HG03064 (cell line): ENCODE measurements around the gene PTGES3L.
"Not testable (repeated sequence)": the region's sequence is repeated elsewhere in the genome, so short reads cannot be mapped to it uniquely, and the experiment has no call there.

ENCODE experiments used
- ATAC-seq: cut with Tn5 transposase; IDR thresholded peaks from one replicate; pipeline ENCODE4 v1.9.1; 2021; ENCODE audit warnings: low read depth; ENCODE audit not compliant: unreplicated experiment

PTGES3L gene

DNA sequence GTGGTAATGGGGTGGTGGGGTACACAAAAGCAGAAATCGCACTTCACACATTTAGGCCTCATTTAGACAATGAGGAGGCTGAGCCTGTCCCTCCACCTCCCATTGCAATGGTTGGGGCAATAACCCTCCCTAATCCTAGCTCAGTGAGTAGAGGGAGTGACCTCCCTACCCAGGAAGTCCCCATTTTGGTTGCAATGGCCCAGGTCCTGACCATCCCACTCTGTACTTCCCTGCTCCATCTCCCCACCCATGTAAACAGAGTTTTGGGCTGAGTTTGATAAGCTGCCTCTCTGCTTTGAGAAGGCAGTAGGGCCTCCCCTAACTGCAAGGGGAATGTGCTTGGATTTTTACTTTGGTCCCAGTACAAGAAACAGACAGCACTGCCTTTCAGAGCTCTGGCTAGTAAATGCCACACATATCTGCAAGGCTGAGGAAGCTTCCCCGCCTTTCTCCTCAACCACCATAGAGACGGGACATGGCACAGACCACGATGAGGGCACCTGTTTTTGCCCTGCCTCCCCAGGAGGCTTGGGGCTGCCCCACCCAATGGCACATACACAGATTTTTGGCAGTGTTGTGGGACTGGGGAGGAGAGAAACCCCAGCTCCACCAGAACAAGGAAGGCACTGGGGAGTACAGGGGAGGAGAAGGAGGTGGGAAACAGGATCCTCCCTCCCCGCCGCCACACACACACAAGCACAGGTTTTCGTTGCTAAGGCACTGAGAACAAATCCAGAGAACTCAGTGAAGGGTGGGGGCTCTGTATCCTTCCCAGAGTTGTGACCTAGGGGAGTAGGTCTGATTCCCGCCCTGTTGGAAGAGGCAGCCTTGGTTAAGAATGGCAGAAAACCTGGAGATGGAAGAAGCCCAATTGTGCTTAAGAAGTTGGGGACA lies 35.0 kb upstream of the PTGES3L start:
- no peak for ATAC-seq

DNA sequence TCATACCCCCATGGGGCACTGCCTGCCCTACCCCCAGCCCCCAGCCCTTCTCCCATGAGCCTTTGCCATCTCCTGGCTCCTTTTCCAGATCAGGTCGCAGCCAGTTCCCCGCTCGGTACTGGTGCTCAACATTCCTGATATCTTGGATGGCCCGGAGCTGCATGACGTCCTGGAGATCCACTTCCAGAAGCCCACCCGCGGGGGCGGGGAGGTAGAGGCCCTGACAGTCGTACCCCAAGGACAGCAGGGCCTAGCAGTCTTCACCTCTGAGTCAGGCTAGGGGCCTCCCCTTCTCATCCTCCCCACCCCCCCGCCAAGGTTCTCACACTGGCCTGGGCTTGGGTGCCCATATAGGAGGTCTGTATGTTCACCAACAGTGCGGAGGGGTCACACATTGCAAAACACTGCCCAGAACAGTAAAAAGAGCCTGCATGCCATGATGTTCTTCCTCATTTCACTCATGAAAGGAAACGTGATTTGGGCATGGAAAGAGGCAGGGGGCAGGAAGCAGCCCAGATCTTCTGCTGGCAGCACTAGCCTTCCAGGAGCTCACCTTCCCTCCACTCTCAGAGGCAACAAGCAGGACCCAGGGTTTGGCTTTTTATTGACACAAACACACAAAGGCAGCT lies 34.3 kb upstream of the PTGES3L start:
- ATAC-seq = no peak

DNA sequence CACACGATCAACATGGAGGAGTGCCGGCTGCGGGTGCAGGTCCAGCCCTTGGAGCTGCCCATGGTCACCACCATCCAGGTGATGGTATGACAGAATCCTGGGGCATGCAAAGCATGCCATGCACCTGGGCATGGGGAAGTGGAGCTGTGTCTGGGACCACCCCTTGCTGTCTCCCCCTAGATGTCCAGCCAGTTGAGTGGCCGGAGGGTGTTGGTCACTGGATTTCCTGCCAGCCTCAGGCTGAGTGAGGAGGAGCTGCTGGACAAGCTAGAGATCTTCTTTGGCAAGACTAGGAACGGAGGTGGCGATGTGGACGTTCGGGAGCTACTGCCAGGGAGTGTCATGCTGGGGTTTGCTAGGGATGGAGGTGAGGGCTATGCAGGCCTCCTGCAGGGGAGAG lies 33.4 kb upstream of the PTGES3L start:
- no peak for ATAC-seq

DNA sequence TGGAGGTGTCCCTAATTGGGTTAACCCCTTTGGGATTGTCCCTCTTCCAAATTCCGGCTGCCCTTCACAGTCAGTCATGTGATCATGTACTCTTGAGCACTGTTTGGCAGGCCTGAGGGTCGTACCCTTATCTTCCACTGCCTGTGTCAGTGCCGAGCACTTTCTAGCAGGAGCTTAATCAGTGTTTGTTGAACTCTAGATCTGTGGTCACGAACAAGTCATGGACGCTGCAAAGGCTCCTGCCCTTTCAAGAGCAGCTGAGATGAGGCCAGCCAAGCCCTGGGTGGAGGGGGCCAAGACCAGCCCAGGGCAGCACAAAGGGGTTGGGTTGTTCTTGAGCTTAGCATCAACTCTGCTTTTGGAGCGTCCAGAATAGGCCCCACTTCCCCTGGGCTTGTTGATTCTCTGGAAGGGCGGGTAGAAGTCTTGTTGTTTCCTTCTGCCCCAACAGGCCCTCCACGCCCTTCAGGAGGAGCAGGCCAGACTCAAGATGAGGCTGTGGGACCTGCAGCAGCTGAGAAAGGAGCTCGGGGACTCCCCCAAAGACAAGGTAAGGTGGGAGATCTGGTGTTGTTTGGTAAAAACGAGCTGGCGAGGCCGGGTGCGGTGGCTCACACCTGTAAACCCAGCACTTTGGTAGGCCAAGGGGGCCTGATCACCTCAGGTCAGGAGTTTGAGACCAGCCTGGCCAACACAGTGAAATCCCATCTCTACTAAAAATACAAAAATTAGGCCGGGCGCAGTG lies 32.0 kb upstream of the PTGES3L start:
- ATAC-seq = no peak

DNA sequence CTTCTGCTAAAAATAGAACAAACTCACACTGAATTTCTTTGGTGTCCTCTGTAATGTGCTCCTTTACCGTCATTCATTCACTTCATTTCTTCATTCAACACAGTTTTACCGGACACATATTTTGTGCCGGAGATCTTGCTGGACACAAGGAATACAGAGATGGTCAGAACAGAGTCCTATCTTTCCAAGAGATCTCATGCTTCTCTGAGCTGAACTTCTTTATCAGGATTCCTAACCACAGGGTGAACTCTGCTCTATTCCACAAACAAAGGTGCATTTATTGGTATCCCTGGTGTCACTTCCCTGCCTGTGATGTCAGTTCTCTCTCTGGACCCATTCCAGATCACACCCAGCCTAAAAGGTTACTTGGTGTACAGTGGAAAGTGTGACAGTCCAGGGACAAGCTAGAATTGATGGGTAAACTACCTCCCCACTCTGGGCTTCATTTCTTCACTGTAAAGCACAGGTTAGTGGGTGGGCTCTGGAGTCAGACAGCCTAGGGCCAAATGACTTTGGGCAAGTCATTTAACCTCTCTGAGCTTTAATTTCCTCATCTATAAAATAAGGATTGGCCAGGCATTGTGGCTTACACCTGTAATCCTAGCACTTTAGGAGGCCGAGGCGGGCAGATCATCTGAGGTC lies 30.9 kb upstream of the PTGES3L start:
- no peak for ATAC-seq

DNA sequence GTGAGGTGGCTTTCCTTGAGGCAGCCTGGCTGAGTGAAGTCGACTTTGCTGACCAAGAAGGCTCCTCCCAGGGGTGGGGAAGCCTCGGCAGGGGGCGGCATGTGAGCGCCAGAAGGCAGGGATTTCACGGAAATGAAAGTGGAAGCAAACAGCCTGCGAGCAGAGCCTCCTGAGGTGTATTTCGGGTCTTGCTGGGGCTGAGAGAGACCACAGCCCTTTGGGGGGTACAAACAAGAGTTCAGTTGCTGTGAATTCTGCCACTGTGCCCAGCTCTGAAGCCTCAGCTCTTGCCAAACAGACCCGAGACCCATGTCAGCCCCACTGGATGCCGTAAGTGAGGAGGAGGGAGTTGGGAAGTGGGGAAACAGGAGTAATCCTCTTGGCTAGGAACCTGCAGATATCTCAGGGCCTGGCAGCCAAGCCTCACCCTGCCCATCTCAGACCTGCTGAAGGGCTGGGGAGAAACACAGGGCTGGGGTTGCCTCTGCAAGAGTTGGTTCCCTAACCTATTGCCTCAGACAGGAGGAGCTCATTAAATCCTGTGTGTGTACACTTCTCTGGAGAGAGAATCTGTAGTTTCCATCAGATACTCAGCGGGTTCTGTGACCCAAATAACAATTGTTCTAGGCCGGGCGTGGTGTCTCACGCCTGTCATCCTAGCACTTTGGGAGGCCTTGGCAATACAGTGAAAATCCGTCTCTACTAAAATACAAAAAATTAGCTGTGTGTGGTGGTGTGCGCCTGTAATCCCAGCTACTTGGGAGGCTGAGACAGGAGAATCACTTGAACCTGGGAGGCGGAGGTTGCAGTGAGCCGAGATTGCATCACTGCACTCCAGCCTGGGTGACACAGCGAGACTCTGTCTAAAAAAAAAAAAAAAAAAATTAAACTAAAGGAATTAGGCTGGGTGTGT lies 27.0 kb upstream of the PTGES3L start, which contains the start of gene IFI35:
Gene IFI35, plus strand, starts transcription at position 146 of the 913 bp plus-strand sequence. Its CDS starts 164 bp downstream, at position 310.
- no peak for ATAC-seq

DNA sequence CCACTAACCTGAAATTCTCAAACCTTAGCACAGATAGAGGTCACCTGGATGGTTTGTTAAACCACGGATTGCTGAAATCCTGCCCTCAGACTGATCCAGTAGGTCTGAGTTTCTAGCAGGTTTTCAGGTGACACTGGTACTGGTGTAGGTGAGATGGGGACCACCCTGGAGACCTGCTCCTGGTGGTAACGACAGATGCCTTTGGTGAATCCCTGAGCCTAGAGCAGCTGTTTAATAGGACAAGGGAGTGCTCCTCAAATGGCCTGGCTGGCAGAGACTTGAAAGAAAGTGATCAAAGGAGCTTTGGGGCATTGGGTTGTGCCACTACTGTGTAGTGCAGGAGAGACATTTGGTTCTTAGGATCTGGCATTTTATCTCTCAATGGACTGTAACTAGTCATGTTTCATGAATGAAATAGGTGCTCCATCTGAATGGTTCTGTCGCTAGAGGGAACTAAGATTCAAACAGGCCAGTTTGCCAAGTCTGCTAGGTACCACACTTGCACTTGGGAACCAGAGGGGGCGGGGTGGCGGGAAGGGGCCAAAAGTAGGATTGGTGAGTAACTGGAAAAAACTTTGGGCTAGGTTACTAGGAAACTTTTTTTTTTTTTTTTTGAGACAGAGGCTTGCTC lies 23.8 kb upstream of the PTGES3L start:
- no peak for ATAC-seq

DNA sequence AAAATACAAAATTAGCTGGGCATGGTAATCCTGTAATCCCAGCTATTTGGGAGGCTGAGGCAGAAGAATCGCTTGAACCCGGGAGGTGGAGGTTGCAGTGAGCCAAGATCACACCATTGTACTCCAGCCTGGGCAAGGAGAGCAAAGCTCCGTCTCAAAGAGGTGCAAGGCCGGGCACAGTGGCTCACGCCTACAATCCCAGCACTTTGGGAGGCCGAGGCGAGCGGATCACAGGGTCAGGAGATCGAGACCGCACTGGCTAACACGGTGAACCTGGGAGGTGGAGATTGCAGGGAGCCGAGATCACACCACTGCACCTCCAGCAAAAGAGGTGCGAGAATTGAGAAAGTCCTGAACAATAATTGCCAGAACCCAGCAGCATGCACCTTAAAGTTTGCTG lies 21.0 kb upstream of the PTGES3L start:
- not testable (repeated sequence) for ATAC-seq

DNA sequence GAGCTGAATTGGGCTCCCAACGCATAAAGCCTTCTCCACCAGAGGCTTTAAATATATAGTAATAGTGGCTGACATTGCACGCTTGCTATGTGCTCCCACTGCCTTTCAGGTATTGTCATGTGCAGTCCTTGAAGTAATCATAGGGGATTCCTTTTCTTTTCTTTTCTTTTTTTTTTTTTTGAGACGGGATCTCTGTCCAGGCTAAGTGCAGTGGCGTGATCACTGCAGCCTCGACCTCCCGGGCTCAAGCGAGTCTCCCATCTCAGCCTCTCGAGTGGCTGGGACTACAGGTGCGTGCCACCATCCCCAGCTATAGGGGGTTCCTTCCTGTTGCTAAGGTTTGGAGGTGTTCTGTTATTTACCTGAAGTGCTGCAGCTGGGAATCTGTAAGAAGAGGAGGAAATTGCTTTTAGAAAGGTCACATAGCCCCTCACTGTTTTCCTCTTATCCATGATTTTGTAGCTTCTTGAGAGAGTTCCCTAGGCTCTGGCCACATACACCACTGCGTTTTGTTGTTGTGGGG lies 19.2 kb upstream of the PTGES3L start:
- ATAC-seq = no peak

DNA sequence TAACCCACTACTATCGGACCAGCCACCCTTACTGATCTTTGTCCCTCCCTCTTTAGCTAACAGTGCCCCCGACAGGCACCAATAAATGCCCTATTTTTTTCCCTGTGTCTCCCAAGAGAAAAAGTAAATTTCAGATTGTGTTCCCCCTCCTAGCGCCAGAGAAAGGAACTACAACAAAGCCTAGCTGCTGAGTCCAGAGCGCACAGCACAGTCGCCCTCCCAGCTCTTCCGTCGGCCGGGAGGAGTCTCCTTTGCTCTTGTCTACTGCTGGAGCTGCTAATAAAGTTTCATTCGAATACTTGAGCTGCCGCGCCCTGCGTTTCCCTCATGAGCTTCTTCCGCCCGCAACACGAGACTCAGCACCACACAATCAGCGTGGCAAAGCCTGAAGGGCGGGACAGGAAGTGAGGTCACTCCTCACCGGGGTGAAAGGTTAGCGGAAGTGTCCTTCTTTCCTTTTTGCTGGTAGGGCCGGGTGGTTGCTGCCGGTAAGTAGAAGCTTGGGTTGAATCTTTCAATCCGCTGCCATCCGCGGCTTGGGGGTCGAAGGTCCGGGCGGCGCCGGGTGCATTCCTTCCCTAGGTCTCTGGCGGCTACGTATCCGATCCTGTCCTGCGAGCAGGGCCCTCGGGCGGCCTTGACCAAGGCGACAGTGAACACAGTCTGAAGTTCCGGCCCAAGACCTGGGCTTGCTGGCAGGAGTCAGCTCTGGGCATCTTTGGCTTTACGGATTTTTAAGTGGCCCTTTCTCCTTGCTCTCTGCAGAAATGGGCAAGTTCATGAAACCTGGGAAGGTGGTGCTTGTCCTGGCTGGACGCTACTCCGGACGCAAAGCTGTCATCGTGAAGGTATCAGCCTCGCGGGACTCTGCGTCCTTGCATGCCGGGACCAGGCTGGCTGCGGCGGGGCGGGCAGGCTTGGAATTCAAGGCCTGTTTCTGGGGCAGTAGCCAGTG lies 18.4 kb upstream of the PTGES3L start, which contains the start of gene RPL27:
Gene RPL27, plus strand, starts transcription at position 436 of the 955 bp plus-strand sequence. Its CDS starts 332 bp downstream, at position 768.
- peak; percentile 85 for ATAC-seq

DNA sequence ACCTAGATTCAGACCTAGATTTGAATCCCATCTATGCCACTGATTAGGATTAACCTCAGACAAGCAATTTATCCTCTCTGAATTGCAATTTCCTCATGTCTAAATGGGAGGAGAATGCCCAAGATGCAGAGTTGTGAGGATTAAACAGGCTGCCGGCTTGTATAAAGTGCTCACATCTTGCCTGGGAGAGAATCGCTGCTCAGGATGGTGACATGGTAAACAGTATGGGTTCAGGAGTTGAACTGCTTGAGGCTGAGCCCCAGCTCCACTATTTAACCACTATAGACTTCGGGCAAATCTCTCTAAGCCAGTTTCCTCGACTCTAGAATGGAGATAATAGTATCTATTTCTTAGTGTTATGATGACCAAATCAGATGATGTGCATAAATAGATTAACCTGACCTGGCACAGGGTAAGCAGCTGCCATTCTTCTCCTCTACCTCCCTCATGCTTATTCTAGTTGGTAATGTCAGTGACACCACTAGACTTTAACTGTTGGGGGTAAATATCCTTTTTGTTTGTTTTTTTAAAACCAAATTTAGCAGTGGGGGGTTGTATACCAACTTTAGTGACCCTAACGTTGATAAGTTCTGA lies 17.6 kb upstream of the PTGES3L start:
- no peak for ATAC-seq

DNA sequence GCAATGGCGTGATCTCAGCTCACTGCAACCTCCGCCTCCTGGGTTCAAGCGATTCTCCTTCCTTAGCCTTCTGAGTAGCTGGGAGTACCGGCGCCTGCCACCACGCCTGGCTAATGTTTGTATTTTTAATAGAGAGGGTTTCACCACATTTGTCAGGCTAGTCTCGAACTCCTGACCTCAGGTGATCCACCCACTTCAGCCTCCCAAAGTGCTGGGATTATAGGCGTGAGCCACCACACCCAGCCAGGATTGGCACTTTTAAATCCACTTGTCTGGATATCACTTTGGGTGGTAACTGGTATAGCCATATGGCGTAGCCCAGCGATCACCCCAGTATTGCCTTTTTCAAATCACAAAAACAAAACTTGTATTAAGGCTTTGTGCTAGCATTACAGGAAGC lies 14.0 kb upstream of the PTGES3L start:
- ATAC-seq = not testable (repeated sequence)

DNA sequence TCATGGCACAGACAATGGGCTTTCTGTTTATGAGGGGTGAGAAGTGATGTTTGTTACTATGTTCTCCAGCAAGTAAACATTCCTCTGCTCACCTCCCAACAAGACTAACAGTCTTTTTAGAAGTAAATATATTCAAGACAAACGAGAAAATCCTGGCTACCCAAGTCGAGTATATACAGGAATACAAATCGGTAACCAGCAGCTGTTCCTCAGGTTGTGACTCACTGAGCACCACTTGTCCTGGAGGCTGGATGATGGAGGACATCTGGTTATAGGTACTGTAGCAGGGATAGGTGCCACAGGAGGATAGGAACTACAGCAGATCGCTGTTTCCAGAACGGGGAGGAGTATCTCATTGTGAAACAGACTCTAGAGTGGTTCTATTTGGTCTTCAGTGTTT lies 13.0 kb upstream of the PTGES3L start:
- ATAC-seq = no peak

DNA sequence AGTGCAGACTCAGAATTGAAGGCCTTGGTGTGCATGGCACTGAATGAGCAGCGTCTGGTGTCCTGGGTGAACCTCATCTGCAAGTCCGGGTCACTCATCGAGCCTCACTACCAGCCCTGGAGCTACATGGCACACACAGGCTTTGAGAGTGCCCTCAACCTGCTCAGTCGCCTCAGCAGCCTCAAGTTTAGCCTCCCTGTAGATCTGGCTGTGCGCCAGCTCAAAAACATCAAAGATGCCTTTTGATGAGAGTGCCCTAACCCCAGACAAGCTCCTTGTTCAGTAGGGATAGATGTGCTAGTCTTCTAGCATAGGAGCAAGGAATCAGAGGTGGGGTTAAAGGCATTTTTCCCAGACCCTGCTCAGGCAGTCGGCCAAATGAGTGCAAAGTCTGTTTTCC lies 11.6 kb upstream of the PTGES3L start:
- no peak for ATAC-seq

DNA sequence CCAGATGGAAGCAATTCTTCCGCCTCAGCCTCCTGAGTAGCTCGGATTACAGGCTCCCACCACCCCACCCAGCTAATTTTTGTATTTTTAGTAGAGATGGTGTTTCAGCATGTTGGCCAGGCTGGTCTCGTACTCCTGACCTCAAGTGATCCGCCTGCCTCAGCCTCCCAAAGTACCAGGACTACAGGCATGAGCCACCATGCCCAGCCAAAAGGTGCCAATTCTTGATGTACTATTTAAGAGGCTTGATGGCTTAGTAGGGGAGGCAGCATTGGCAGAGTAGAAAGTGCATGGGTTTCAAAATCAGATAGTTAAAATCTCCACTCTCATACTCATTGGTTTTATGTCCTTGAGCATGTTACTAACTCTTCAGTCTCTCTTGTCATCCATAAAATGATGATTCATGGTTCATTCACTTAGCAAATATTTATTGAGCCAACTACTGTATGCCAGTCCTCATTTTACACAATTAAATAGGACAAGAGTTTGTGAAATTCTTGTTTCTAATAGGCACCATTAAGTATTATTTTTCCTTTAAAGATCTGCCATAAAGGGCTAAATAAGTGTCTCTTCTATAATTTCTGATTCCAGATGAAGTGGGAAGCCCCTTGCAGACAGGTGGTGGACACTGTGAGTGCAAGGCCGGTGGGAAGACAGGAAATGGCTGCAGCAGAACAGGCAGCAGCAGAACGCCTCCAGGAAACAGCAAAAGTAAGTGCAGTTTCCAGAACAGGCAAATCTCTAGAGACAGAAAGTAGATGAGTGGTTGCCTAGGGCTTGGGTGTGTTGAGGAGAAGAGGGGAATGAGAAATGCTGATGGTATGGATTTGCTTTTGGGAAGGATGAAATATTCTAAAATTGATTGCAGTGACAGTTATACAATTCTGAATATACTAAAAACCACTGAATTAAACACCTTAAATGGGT lies 10.1 kb upstream of the PTGES3L start:
- no peak for ATAC-seq

DNA sequence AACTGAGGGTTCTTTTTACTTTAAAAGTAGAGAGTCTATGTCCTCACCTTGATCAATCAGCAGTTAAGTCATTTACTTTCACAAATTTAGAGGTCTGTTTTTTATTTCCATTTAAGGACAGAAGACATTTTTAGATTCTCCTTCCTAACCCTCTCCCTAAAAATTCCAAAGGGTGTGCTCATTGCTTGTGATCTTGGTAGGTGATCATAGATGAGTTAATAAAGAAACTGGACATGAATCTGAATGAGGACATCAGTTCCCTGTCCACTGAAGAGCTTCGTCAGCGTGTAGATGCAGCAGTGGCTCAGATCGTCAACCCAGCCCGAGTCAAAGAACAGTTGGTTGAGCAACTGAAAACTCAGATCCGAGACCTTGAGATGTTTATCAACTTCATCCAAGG lies 9.3 kb upstream of the PTGES3L start:
- no peak for ATAC-seq
